Transverse colon (tissue), 4 donors: Measurements from ENCODE around the gene STK32A.

Experiments
- EP300 ChIP-seq: sonication (generic); formaldehyde crosslinking; IDR thresholded peaks from one replicate; pipeline ENCODE4 v1.6.1; 2017; ENCODE audit warnings: antibody characterized with exemption, low read depth
- POLR2A ChIP-seq: fragments of 450-650 bp; IDR thresholded peaks from one replicate; pipeline ENCODE4 v1.6.1; 2016; ENCODE audit warnings: antibody characterized with exemption, mild to moderate bottlenecking, moderate library complexity
- POLR2AphosphoS5 ChIP-seq, 3 donors: sonication (generic); formaldehyde crosslinking; IDR thresholded peaks; one replicate each; pipeline ENCODE4 v1.6.1; 2016; ENCODE audit warnings: antibody characterized with exemption in 3 of 3
- TF ChIP-seq, protein P1 (sequence below), 5 experiments: fragments of 200-600 bp in 3 of 5; fragments of 450-650 bp in 2 of 5; sonication (generic) in 3 of 5; IDR thresholded peaks; 1 replicate in 2 of 5; 2 replicates in 3 of 5; pipeline ENCODE4 v1.5.1; 2016 to 2017; ENCODE audit warnings: antibody characterized with exemption in 5 of 5, inconsistent platforms in 3 of 5, mild to moderate bottlenecking in 2 of 5, moderate library complexity in 1 of 5

- TF ChIP-seq, protein P1, sequence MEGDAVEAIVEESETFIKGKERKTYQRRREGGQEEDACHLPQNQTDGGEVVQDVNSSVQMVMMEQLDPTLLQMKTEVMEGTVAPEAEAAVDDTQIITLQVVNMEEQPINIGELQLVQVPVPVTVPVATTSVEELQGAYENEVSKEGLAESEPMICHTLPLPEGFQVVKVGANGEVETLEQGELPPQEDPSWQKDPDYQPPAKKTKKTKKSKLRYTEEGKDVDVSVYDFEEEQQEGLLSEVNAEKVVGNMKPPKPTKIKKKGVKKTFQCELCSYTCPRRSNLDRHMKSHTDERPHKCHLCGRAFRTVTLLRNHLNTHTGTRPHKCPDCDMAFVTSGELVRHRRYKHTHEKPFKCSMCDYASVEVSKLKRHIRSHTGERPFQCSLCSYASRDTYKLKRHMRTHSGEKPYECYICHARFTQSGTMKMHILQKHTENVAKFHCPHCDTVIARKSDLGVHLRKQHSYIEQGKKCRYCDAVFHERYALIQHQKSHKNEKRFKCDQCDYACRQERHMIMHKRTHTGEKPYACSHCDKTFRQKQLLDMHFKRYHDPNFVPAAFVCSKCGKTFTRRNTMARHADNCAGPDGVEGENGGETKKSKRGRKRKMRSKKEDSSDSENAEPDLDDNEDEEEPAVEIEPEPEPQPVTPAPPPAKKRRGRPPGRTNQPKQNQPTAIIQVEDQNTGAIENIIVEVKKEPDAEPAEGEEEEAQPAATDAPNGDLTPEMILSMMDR (IDR thresholded peaks at IDR 0.05) = no peak
- no peak for TF ChIP-seq EP300
- TF ChIP-seq POLR2AphosphoS5 (IDR thresholded peaks at IDR 0.05) = no peak
- TF ChIP-seq POLR2A = no peak
Observed at GRCh38 chr5:147204576-147204975, 30.2 kb upstream of the STK32A start.
